SIG-M5 treated with dmso at 0.1 percent for 504 hours (cell line): ENCODE results near the gene PLPP1.

Source experiments
- DNase-seq: peaks from one replicate; lab custom pipeline; 2025; ENCODE audit not compliant: unreplicated experiment; lab: John Stamatoyannopoulos, UW

Gene PLPP1

DNA sequence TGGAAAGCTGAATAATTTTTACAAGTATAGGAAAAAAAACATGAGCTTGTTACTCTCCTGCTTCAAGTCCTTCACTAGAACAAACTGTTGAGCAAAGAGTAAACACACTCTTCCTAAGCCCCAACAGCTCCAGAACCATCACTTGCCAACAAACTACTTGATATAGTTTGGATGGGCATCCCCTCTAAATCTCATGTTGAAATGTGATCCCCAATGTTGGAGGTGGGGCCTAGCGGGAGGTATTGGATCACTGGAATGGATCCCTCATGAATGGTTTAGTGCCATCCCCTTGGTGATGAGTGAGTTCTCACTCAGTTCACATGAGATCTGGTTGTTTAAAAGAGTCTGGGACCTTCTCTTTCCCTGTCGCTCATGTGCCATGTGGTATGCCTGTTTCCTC lies 82.8 kb downstream of the PLPP1 start:
- no peak for DNase-seq

DNA sequence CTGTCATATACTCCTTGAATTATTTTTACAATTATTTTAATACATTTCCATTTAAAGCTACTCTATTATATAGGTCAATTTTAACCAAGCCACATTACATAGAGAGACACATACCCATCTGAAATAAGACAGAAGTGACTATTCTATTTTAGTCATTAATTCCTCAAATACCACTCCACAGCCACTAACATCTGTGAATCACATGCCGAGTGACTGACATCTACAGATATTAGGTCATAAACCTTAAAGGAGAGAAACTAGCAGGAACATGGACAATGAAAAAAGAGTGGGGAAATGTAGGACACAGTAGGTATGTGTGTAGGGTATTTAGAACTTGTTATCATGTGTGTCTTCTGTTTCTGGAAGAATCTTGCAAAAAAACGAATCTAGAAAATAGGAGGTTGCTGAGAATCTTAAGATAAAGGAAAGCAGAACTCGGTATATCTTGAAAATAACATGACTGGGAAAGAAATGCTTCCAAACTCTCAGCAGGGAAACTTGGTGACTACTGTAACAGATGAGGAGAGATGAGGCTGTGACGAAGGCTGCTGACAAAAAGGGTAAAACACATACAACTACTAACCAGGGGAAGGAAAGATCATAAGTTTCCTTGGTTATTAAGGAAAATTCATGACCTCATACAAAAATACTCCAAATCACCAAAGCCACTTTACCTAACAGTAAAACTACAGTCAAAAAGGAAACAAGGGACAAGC lies 84.6 kb downstream of the PLPP1 start:
- no peak for DNase-seq

DNA sequence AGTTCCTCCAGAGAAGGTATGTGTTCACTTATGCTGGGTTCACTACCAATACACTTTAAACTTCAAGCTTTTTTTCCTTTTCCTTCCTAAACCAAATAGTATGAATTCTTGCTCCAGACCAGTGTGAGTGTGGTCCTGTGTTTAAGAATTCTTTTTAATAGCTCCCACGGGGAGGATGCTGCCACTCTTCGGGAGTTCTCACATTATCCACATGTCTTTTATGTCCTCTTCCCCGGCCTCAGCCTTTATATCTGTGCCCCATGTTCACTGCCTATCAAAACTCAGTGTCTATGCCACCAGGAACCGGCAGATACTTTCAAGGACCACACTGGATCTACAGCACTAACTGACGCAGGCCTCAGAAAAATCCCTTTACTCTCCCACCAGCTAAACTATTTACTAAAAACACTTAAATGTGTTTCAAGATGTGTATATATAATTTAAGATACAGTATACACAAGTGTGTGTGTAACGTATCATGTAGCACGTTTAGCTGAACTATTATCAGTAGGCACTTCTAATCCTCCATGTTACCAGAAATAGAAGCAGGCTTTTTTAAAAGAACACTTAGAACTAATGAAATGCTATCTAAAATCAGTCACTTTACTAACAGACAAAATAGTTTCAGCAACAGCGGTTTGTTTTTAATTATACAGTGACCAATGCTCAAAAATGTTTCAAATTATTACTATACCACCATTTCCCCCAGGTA lies 88.0 kb downstream of the PLPP1 start:
- DNase-seq = no peak

DNA sequence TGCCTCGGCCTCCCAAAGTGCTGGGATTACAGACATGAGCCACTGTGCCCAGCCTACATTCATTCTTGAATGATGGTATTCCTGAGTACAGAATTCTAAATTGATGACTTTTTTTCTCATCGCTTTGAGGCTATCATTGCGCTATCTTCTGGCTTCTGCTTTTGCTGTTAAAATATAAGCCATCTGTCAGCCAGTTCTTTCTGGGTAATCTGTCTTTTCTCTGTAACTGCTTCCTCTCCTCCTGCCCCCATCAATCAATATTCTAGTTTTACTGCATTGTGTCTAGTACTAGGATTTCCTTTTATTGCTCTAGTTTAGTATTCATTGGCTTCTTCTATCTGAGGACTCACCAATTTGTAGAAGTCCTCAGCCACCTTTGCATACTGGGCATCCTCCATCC lies 89.0 kb downstream of the PLPP1 start:
- no peak for DNase-seq

DNA sequence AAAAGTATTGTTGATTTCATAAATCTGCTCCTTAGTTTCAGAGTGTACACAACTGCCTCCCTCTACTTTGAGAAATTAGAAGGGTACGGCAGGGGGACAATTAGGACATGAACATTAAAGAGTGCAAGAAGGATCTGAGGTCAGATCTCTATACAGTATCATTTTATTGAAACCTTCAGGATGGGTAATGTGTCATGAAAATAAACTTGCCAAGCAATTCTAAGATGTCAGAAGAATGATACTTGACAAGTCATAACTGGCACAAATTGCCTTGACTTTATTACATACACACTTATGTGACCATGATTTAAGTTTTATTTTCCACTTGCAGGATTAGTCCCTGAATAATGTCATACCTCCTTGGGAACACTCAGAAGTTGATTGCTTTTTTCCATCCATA lies 92.8 kb downstream of the PLPP1 start:
- no peak for DNase-seq

DNA sequence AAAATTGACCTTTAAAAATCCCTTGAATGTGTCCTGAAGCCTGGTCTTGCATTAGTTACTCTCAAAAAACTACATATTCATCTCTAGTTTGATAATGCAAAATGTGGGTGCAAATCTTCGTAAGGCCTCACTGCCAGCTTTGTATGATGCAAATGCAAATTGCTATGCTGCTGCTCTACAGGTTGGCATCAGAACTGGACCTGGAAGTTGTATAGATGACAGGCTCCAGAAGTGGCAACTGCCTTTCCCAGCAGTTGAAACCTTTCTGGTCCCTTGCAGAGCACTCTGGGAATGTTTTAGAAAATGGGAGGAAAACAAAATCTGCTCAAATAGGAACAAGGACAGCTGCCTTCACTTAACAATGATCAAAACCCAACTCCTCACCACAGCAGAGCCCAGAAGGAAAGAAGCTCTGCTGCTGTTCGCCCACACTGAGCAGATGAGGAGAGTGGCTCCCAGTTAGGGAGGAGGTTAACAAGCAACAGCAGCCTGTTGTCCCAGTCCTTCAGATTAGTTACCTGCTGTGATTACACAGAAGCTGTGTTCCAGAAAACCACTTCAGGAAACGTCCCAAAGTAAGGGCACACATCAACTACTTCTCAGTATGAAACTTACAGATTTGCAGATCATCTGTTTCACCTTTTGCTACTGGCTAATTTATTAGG lies 93.5 kb downstream of the PLPP1 start:
- DNase-seq = no peak

DNA sequence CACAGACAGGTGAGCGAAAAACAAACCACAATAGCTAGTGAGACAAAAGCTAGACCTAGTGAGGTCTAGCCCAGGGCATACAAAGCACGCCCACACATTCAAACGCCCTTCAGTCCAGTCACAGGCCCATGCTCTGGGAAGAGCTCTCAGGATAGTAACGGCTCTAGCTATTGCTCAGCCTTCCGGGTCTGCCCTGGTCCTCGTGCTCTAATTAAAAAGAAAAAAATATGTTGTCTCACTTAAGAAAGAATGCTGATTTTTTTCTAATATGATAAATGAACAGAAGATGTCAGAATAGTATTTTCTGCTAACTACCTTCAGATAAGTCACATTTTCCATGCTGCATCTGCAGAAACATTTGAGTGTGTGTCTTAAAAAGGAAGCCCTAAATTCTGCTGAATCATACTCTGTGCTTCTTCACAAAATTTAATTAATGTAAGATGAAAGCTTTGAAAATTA lies 94.5 kb downstream of the PLPP1 start:
- no peak for DNase-seq

DNA sequence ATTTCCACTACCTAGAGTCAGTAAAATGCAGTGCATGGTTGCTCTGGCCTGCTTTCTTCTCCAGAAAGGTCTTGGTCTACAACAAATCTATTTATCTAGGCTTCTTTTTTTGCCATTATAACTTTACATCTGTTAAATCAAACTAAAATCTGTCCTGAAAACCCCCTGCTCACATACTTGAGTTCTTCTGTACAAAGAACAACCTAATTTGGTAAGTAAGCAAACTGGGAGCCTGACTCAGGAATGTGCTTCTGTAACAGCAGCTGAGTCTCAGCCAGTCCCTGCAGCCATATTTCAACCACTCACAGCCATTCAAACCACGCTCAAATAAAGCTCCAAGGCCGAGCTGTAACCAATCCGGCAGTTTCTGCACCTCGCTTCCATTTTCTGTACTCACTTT lies 95.8 kb downstream of the PLPP1 start:
- DNase-seq = no peak

DNA sequence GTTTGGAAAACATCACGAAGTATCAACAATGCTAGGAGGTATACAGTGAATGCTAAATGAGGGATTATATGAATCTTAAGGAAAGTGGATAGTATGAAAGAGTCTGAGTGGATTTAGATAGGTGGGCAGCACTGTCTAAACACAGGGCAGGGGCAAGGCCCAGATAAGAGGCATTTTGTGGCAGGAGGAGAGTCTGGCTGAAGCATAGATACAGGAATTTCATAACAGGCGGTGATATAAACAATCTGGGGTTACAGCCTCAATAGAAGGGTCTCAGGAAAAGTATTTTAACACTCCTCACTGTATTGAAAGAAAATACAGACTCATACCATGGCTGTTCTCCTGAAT lies 96.9 kb downstream of the PLPP1 start:
- no peak for DNase-seq

DNA sequence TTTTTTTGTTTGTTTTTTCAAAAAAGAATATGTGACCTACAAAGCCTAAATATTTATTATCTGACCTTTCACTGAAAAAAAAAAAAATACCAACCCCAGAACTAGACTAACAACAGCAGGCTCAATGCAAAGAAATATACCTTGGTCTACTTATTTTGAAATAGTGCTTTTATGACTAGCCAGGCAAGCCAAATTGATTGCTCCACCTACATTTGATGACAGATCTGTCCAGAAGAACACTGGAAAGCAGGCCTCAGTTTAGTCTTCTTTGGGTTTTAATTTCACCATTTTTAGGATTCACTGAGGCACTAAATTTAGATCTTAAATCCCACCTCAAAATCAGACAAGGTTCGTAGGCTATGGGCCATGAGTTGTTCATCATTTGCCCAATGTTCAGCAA lies 97.3 kb downstream of the PLPP1 start:
- DNase-seq = no peak

DNA sequence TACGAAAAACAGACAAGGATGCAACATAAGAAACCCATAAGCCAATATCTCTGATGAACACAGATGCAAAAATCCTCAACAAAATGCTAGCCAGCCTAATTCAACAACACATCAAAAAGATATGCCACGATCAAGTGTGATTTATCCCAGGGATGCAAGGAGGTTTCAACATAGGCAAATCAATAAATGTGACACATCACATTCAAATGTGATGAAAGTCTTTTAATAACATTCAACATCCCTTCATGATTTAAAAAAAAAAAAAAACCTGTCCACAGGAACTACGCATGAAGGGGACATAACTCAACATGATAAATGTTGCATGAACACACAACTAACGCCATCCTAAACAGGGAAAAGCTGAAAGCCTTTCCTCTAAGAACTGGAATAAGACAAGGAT lies 102.2 kb downstream of the PLPP1 start:
- DNase-seq = no peak

DNA sequence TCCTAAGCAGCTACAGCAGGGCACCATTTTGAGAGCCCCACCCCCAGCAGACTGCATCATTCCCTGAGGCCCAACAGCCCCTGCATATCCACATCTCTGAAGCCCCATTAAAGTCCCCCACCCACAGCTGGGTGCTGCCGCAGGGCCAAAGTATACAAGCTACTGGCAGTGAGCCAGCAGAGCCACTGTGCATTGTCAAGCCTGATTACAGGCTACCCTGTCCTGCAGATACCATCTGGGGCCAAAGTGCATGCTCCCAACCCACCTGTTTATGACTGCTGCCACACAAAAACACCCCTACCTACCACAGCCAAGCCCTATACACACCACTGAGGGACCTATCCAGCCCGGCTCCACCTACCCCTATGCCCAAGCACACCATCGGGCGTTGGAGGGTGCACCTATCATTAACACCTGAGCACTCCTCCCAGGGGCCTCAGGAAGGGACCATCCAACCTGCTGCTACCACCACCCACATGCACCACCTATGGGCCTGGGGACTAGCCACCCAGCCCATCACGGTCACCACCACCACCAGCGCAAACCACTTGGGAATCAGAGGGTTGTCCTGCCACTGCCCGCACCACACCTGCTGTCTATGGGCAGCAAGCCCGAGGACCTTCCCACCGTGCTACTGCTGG lies 105.0 kb downstream of the PLPP1 start:
- no peak for DNase-seq

DNA sequence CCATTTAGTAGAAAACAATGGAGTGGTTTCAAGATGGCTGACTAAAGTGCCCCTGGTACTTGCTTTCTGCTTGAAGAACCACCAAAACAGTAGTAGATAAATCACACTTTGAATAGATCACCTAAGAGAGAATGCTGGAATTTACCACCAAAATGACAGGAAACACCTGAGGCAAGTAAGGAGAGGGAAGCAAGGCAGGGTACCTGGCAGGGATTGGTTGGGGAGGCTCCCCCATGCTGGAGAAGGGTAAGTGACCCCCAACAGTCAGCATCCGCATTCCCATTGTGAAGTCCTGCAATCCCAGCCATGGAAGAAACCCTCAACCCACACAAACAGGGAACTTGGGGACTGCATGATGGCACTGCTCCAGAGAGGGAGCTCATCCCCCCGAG lies 105.5 kb downstream of the PLPP1 start:
- DNase-seq = no peak

DNA sequence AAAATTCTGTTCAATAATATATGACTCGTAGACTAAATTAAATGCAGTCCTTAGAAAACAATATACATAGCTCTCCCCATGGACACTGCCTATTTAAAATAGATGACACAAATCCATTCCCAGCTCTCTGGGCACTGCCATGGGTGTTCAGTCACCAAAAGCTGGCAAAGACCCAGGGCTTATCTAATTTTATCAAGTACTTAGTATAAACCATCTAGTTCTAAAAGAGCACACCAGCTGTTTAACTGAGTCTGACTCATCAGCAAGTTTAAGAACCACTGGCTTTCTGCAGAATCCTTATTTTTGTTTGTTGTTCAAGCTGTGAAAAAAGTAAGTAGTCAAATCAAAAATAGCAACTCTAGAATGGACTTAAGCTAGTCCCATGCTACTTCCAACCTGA lies 107.6 kb downstream of the PLPP1 start:
- no peak for DNase-seq

DNA sequence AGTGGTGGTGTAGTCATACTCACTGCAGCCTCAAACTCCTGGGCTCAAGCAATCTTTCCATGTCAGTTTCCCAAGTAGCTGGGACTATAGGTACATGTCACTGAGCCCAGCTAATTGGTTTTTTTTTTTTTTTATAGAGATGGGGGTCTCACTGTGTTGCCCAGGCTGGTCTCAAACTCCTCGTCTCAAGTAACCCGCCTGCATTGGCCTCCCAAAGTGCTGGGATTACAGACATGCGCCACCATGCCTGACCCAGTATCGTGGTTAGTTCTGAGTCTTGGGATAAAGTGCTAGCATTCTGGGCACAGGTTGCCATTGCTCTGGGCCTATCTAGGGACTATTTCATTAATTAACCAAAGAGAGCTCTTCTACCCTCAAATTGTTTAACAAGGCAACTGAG lies 108.3 kb downstream of the PLPP1 start:
- no peak for DNase-seq

DNA sequence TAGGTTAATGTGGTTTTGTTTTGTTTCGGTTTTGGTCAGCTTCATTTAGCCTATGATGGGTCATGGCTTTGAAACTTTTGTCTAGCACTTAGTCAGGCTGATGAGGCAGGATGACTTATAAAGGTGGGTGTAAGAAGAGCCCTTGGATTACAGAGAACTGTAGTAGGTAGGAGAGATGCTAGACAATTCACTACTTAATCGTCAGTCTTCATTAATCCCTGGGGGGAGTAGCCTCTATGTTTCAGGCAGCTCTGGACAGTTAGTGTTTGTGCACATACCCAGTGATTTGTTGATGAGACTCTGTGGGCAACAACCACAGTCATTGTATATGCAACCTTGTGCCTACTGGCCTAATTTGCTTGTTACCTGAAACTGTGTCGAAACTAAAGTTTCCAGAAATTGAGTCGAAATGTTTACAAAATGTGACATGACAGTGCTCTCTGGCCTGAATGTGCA lies 113.7 kb downstream of the PLPP1 start:
- DNase-seq = no peak

DNA sequence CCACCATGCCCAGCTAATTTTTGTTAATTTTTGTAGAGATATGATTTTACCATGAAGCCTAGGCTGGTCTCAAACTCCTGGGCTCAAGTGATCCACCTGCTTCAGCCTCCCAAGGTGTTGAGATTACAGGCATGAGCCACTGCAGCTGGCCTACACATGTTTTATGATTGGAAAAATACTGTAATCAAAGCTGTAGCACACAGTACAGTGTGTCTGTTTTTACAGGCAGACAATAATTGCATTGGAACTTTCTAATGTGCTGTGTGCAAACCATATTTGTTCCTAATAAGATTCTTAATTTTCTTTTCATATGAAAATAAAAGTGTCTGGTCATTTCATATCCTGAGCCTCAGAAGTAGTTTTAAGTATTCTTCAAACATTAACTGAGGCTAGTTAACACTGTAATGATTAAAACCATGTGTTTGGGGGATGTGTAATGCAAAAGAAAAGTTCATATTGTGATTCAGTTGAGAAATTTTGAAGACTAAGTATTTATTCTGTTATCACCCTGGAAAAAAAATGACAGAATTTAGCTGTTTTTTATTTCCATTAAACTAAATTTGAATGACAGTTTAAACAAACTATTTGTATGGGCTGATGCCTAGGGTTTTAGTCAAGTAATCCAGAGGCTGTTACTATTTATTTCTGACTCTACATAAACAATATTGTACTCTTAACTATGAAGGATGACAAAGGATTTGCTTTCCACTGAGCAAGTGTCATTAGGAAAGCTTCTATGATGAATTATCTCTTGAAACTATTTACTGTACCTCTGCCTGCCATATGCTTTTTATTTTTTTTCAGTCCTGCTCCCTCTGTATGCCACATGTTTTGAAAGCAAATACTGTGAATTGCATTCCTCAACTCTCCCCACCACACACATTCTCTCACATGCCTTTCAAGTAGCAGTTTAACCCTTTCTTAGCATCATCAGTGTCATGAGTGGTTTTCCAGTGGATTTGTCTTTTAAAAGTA lies 115.5 kb downstream of the PLPP1 start:
- DNase-seq = no peak

DNA sequence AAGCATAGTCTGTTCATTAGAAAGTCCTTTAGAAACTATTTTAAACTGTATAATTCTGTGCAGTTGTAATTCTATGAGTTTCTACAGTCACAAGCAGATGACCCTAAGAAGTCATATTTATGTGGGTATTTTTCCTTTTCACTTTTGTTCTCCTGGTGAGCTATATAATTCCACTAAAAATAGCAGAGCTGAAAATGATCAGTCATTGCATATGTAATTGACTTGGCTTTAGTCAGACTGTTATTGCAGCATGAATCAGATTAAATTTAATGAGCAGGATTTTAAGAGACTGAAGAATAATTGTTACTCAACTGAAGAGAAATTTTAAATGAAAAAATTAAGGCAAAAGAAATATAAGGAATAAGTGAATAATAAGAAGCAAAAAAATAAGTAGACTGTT lies 118.5 kb downstream of the PLPP1 start:
- DNase-seq = no peak

DNA sequence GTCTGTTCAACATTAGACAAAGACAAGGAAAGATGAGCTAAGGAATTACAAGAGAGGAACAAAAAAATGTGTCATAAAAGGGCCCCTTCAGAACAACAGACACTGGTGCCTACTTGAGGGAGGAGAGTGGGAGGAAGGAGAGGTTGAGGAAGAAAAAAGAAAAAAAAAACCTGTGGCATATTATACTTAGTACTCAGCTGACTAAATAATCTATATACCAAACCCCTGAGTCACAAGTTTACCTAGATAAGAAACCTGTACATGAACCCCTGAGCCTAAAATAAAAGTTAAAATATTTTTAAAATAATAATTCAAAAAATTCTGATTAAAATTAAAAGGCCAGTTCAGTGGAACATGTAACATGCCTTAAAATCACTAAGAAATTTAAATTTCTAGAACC lies 119.7 kb downstream of the PLPP1 start:
- no peak for DNase-seq

DNA sequence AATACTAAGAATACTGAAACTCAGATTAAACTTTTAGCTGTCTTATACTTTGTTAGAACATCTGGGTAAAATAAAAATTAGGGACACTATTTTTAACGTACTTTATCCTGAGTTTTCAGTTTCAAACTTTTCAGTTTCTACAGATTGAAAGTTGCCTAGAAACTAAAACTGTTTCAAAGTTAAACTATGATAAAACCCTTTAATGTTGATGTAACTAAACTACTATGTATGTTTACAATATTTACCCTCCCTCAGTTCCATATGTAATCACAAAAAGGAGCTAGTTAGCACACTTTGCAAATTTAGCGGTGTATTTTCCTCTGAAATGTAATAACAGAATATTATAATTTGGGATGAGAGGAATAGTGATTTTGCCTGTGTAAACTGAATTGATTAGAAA lies 121.1 kb downstream of the PLPP1 start:
- no peak for DNase-seq

DNA sequence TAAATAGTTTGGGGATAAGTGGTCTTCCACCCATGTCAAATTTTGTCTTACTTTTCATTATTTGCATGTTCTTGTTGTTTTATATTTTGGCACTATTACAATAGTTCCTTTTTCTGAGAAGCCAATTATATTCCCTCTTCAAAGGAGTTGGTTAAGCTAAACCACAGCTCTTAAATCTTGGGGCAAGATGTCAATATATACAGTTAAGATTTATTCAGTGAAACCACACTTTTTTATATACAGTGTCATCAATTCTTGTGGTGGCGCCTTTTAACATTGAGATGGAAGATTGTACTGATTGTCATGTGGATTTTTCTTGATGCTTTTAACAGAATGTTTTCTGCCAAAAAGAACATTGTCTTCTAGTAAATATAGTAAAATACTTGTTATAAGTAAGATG lies 122.9 kb downstream of the PLPP1 start:
- no peak for DNase-seq
